Suprapubic skin (tissue), 4 donors: ENCODE measurements around the gene POLR2M. TPM values are rescaled to one million over a fixed set of nuclear protein-coding genes. Genes with fewer than 3 reads are reported as not detected.
A peak's percentile ranks its signal among the peaks of the same experiment; 100 is the strongest.

ENCODE experiments used
- DNase-seq, 2 donors: peaks; one replicate each; pipeline ENCODE4 v3.0.0-alpha.2; 2019; ENCODE audit warnings: low spot score in 2 of 2
- H3K27ac ChIP-seq: fragments of 200-600 bp; sonication (generic); one replicate; pipeline ENCODE4 v1.5.1; 2019
- H3K27me3 ChIP-seq: fragments of 200-600 bp; sonication (generic); one replicate; pipeline ENCODE4 v1.5.1; 2019
- H3K36me3 ChIP-seq: fragments of 200-600 bp; sonication (generic); one replicate; pipeline ENCODE4 v1.5.1; 2019
- H3K4me1 ChIP-seq: fragments of 200-600 bp; sonication (generic); one replicate; pipeline ENCODE4 v1.5.1; 2019
- H3K4me3 ChIP-seq: fragments of 200-600 bp; sonication (generic); one replicate; pipeline ENCODE4 v1.5.1; 2019; ENCODE audit warnings: mild to moderate bottlenecking
- H3K9me3 ChIP-seq: fragments of 200-600 bp; sonication (generic); one replicate; pipeline ENCODE4 v1.5.1; 2019
- EP300 ChIP-seq: sonication (generic); formaldehyde crosslinking; IDR thresholded peaks from one replicate; pipeline ENCODE4 v1.6.1; 2017; ENCODE audit warnings: antibody characterized with exemption
- POLR2A ChIP-seq, 2 donors: fragments of 450-650 bp; IDR thresholded peaks; one replicate each; pipeline ENCODE4 v1.6.1; 2017; ENCODE audit warnings: antibody characterized with exemption in 2 of 2, mild to moderate bottlenecking in 2 of 2, moderate library complexity in 2 of 2
- POLR2AphosphoS5 ChIP-seq, 3 donors: sonication (generic); formaldehyde crosslinking; IDR thresholded peaks; one replicate each; pipeline ENCODE4 v1.6.1; 2017; ENCODE audit warnings: antibody characterized with exemption in 3 of 3
- WGBS: methylation state at CpG from one replicate; pipeline ENCODE4 v1.1.5; 2018; 5-methylcytosine and 5-hydroxymethylcytosine counted together
- total RNA-seq, 4 donors: library from RNA; depleted of rRNA; stranded (reverse); fragments of >200 nt; gene quantifications; one replicate each; pipeline ENCODE4 v1.1.0, GENCODE V29; 2016
- TF ChIP-seq, protein P1 (sequence below), 2 donors: fragments of 200-600 bp in 1 of 2; fragments of 450-650 bp in 1 of 2; sonication (generic) in 1 of 2; IDR thresholded peaks; one replicate each; pipeline ENCODE4 v1.5.1; 2016 to 2019; ENCODE audit warnings: antibody characterized with exemption in 2 of 2, mild to moderate bottlenecking in 1 of 2, moderate library complexity in 1 of 2

POLR2M gene
- total RNA-seq, 4 donors from 2014 or later = 61.9 to 329 (median 135) TPM

DNA sequence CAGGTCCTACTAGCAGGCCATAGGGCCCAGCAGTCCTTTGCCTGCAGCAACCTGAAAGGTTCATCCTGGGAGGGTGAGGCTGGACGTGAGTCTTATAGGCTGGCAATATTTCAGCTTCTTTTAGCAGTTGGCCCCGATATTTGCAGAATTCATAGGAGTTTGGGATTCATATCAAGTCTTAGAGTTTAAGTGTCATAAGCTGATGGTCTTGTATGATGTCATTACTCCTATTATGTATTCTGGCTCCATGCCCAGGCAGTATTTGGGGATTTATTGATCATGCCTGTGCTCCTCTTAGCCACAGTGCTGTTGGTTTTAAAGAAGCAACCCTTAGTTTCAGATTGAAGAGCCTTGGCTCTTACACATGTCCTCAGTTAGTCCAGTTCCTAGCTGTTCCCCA is 41.3 kb upstream of the POLR2M start:
- WGBS = 77% methylated on average over 2 of the region's 2 CpGs
- Histone ChIP-seq H3K36me3 (no peaks in the 10 kb centered on the region), H3K27me3 (no peaks in the 10 kb centered on the region), H3K4me3 (no peak overlapping the region), H3K9me3 (no peaks in the 10 kb centered on the region), H3K4me1 (no peaks in the 10 kb centered on the region), H3K27ac (no peak overlapping the region)
- TF ChIP-seq EP300 (no peak), POLR2A (IDR thresholded peaks at IDR 0.05) (no peak), POLR2AphosphoS5 (IDR thresholded peaks at IDR 0.05) (no peak)
- TF ChIP-seq, protein P1, sequence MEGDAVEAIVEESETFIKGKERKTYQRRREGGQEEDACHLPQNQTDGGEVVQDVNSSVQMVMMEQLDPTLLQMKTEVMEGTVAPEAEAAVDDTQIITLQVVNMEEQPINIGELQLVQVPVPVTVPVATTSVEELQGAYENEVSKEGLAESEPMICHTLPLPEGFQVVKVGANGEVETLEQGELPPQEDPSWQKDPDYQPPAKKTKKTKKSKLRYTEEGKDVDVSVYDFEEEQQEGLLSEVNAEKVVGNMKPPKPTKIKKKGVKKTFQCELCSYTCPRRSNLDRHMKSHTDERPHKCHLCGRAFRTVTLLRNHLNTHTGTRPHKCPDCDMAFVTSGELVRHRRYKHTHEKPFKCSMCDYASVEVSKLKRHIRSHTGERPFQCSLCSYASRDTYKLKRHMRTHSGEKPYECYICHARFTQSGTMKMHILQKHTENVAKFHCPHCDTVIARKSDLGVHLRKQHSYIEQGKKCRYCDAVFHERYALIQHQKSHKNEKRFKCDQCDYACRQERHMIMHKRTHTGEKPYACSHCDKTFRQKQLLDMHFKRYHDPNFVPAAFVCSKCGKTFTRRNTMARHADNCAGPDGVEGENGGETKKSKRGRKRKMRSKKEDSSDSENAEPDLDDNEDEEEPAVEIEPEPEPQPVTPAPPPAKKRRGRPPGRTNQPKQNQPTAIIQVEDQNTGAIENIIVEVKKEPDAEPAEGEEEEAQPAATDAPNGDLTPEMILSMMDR (IDR thresholded peaks at IDR 0.05) = no peak
- DNase-seq = no peak

DNA sequence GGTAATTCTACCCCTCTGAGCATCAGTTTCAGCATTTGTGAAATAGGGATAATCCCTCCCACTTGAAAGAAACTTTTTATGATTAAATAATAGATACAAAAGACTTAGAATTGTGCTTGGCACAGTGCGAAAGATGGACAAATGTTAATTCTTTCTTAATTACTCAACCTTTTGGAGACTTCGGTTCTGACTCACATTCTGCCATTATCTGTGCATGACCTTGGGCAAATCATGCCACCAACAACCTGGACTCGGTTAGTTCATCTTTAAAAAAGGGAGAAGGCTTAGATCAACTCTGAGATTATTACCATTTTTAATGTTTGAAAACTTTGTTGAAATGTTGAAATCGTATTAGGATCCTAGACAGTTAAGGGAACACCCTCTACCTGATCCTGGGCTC is 40.6 kb upstream of the POLR2M start:
- 85% methylated on average over 4 of the region's 4 CpGs for WGBS
- Histone ChIP-seq H3K4me1 (no peaks in the 10 kb centered on the region), H3K27me3 (no peaks in the 10 kb centered on the region), H3K36me3 (no peaks in the 10 kb centered on the region), H3K27ac (no peak overlapping the region), H3K9me3 (no peaks in the 10 kb centered on the region), H3K4me3 (no peak overlapping the region)
- DNase-seq = no peak
- TF ChIP-seq EP300 (no peak), POLR2AphosphoS5 (IDR thresholded peaks at IDR 0.05) (no peak), POLR2A (IDR thresholded peaks at IDR 0.05) (no peak)
- TF ChIP-seq, protein P1 (IDR thresholded peaks at IDR 0.05) = no peak

DNA sequence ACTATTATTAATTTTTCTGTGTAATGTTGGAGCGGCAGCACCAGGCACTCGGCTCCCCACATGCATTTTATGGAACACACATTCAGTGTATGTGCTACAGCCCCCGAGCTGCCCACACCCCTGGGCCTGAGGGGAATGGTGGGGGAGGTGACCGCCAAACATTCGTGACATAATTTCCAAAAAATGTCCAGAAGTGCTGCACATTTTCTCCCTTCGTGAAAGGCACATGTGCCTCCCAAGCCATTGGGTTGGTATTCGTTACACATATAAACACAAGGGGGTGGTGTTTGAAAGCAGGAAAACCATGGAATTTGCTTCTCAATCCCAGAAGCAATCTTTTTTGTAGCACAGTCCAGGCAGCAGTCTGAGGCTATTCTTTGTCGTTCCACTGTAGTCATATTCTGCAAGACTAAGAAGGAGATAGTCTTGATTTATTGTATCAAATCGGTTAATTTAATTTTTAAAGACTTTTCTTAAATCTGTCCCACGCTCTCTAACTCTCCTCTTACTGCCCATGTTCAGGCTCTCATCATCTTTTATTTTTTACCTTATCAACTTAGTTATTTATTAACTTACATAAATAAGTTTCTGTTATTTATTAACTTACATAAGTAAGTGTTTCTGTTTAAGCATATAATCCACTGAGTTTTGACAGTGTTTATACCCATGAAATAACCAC is 39.2 kb upstream of the POLR2M start:
- no peak for DNase-seq
- H3K9me3 ChIP-seq = no peaks in the 10 kb centered on the region
- TF ChIP-seq, protein P1 (IDR thresholded peaks at IDR 0.05) = peak in 1 of 2 donors; percentile 19
- TF ChIP-seq POLR2A (IDR thresholded peaks at IDR 0.05) = no peak
- H3K36me3 ChIP-seq = no peaks in the 10 kb centered on the region
- no peak overlapping the region for H3K4me3 ChIP-seq
- no peaks in the 10 kb centered on the region for H3K4me1 ChIP-seq
- WGBS = 34% methylated on average over 10 of the region's 10 CpGs
- no peak overlapping the region for H3K27ac ChIP-seq
- no peaks in the 10 kb centered on the region for H3K27me3 ChIP-seq

DNA sequence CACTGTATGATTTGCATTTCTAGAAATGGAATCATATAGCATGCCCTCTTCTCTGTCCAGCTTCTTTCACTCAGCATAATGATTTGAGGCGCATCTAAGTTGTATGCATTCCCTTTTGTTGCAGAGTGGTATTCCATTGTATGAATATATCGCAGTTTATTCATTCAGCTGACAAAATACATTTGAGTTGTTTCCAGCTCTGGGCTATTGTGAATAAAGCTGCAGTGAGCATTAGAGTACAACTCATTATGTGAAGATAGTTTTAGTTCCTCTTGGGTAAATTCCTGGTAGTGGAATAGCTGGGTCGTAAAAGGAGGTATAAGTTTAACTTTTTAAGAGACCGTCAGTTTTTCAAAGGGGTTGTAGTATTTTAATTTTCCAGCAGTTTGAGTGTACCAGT is 38.5 kb upstream of the POLR2M start:
- 69% methylated on average over 4 of the region's 4 CpGs for WGBS
- no peak for TF ChIP-seq EP300
- TF ChIP-seq POLR2A (IDR thresholded peaks at IDR 0.05) = no peak
- TF ChIP-seq, protein P1 (IDR thresholded peaks at IDR 0.05) = no peak
- TF ChIP-seq POLR2AphosphoS5 (IDR thresholded peaks at IDR 0.05) = no peak
- H3K4me3 ChIP-seq = no peak overlapping the region
- H3K27ac ChIP-seq = no peak overlapping the region
- H3K9me3 ChIP-seq = no peaks in the 10 kb centered on the region
- no peaks in the 10 kb centered on the region for H3K4me1 ChIP-seq
- H3K36me3 ChIP-seq = no peaks in the 10 kb centered on the region
- DNase-seq = no peak
- H3K27me3 ChIP-seq = no peaks in the 10 kb centered on the region

DNA sequence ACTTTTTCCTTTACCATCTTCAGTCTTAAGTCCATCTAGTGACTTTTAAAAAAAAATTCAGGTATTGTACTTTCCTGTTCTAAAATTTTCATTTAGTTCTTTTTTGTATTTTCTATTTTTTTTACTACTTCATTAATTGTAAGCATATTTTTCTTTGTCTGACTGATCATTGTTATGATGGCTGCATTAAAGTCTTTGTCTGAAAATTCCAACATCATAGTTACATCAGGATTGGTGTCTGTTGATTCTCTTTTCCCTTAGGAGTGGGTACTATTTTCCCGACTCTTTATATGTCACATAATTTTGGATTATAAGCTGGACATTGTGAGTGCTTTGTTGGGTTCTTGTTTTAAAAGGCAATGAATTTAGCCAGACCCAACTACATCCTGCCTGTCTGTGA is 34.9 kb upstream of the POLR2M start:
- H3K4me1 ChIP-seq = peaks cover 3% of the 10 kb centered on the region
- no peak for TF ChIP-seq POLR2A (IDR thresholded peaks at IDR 0.05)
- TF ChIP-seq EP300 = no peak
- no peak for TF ChIP-seq POLR2AphosphoS5 (IDR thresholded peaks at IDR 0.05)
- TF ChIP-seq, protein P1 (IDR thresholded peaks at IDR 0.05) = no peak
- no peak overlapping the region for H3K4me3 ChIP-seq
- no peak for DNase-seq
- H3K27ac ChIP-seq = no peak overlapping the region
- H3K36me3 ChIP-seq = no peaks in the 10 kb centered on the region
- no peaks in the 10 kb centered on the region for H3K27me3 ChIP-seq
- 0% methylated on average over 1 of the region's 1 CpG for WGBS
- no peaks in the 10 kb centered on the region for H3K9me3 ChIP-seq
